ENCODE measurements around the gene MRGPRF.

DNA sequence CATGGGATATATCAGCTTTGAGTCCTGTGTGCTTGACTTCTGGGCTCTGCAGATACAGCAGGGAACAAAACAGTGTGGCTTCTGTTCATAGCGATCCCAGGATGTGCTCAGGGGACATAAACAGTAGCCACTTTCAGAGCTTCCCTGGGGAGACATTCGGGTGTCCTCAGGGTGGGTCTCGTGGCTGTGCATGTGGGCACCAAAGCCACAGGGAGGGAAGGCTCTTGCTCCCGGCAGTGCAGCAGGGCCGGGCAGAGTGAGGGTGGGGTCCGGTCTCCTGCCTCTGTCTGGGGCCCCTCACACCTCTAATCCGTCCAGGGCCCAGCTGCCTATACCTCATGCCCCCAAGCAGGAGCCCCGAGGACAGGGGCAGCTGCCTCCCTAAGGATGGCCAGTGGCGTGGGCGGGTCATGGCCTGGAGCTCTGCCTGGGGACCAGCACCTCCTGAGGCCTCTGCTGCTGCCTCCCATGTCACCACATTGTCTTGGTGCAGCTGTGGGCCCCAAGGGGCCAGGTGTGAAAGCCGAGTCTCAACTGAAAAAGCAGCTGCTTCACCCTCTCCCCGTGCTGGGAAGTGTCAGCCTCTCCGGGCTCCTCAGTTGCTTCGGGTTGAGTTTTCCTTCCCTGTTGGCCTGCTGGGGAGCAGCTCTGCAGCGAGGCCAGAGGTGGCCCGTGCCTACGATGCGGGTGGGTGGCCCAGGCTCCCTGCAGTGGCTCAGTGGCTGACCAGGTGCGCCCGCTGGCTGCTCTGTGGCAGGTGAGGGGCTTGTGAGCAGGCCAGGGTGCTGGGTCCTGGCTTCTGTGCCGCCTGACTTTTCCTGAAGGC lies 39.5 kb upstream of the MRGPRF start:
- peak in 1 of 3 donors; percentile 9 for TF ChIP-seq POLR2AphosphoS5 (IDR thresholded peaks at IDR 0.05)
- TF ChIP-seq, protein P1, sequence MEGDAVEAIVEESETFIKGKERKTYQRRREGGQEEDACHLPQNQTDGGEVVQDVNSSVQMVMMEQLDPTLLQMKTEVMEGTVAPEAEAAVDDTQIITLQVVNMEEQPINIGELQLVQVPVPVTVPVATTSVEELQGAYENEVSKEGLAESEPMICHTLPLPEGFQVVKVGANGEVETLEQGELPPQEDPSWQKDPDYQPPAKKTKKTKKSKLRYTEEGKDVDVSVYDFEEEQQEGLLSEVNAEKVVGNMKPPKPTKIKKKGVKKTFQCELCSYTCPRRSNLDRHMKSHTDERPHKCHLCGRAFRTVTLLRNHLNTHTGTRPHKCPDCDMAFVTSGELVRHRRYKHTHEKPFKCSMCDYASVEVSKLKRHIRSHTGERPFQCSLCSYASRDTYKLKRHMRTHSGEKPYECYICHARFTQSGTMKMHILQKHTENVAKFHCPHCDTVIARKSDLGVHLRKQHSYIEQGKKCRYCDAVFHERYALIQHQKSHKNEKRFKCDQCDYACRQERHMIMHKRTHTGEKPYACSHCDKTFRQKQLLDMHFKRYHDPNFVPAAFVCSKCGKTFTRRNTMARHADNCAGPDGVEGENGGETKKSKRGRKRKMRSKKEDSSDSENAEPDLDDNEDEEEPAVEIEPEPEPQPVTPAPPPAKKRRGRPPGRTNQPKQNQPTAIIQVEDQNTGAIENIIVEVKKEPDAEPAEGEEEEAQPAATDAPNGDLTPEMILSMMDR (IDR thresholded peaks at IDR 0.05 in 8 of 11, conservative IDR thresholded peaks at IDR 0.05 in 3 of 11) = no peak

Measured in spleen (tissue), 7 donors.